ENCODE results near the gene NUDT5.

DNA sequence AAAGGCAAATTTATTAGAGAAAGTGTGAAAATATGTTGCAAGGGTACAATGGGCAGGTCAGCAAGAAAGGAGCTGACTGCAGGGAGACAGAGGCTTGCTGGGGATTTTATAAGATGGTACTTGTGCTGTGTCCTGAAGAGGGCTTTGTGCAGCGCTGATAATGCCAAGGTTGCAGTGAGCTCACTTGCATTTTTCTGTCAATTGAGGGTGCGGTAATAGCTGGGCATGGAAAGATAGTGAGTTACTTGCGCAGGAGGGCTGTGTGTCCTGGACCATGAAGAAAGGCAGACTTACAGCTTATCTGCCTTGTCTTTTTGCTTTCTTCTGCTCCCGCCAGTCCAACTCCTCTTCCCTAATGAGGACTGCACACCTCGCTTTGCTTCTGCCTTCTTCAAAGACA lies 12.8 kb upstream of the NUDT5 start:
- TF ChIP-seq GATA3 (IDR thresholded peaks at IDR 0.05; ENCODE audit: low read depth, low read length): no peak
- no peak for TF ChIP-seq GATA2 (IDR thresholded peaks at IDR 0.05; ENCODE audit: low read depth, low read length)
